NB4 (cell line): ENCODE measurements around the gene AUTS2.

Source experiments
- DNase-seq: peaks from one replicate; pipeline ENCODE4 v3.0.0; 2010; ENCODE audit warnings: low read depth
- H3K4me3 ChIP-seq: one replicate; pipeline ENCODE4 v1.5.1; 2011; ENCODE audit warnings: mild to moderate bottlenecking, low read depth, low read length, moderate library complexity
- CTCF ChIP-seq: IDR thresholded peaks from one replicate; pipeline ENCODE4 v1.5.1; 2012; ENCODE audit warnings: low read depth, low read length
- MAX ChIP-seq: IDR thresholded peaks from 2 replicates; pipeline ENCODE4 v1.6.1; 2011; ENCODE audit warnings: low read depth, low read length
- MYC ChIP-seq: IDR thresholded peaks from 2 replicates; pipeline ENCODE4 v1.6.1; 2011; ENCODE audit warnings: low read depth, low read length
- POLR2A ChIP-seq: IDR thresholded peaks from 2 replicates; pipeline ENCODE4 v1.6.1; 2011; ENCODE audit warnings: mild to moderate bottlenecking; ENCODE audit not compliant: insufficient read length; ENCODE audit errors: extremely low read depth

AUTS2 gene

GRCh38 chr7:70698219-70698832 is 1100.1 kb downstream of the AUTS2 start:
- H3K4me3 ChIP-seq, result no peak overlapping the region
- DNase-seq, result peak; percentile 73
- no peak for TF ChIP-seq MAX
- peak; percentile 91 for TF ChIP-seq CTCF

- TF ChIP-seq MAX, result no peak
- no peak for TF ChIP-seq POLR2A
- TF ChIP-seq CTCF, result no peak
- no peak for TF ChIP-seq MYC
- no peak for DNase-seq
- no peak overlapping the region for H3K4me3 ChIP-seq
These were observed 1101.0 kb downstream of the AUTS2 start for GRCh38 chr7:70699271-70699670.

GRCh38 chr7:70700055-70700940 is 1102.0 kb downstream of the AUTS2 start:
- no peak overlapping the region for H3K4me3 ChIP-seq
- no peak for DNase-seq
- TF ChIP-seq MYC (no peak), CTCF (no peak)

- no peak for TF ChIP-seq MYC
- TF ChIP-seq MAX, result no peak
- no peak for TF ChIP-seq CTCF
- no peak for TF ChIP-seq POLR2A
These were observed 1102.7 kb downstream of the AUTS2 start for GRCh38 chr7:70700941-70701425.

GRCh38 chr7:70701477-70701876 is 1103.2 kb downstream of the AUTS2 start:
- H3K4me3 ChIP-seq, result no peak overlapping the region
- no peak for DNase-seq
- TF ChIP-seq MYC, result no peak
- no peak for TF ChIP-seq CTCF
- TF ChIP-seq MAX, result no peak
- no peak for TF ChIP-seq POLR2A

More at GRCh38 chr7:70700941-70701425, 1102.7 kb downstream of the AUTS2 start:
- H3K4me3 ChIP-seq, result no peak overlapping the region
- DNase-seq, result no peak
